Psoas muscle (tissue), 8 donors: ENCODE data around the gene MYLK4. TPM values are rescaled to one million over a fixed set of nuclear protein-coding genes. Genes with fewer than 3 reads are reported as not detected.

Source experiments
- ATAC-seq, 4 donors: fragments of 200-7000 bp; cut with Tn5 transposase; one replicate each; pipeline ENCODE4 v1.9.1; 2020; ENCODE audit warnings: moderate library complexity in 3 of 4, mild to moderate bottlenecking in 2 of 4
- DNase-seq, 2 donors: peaks; one replicate each; pipeline ENCODE4 v3.0.0-alpha.2; 2020
- H3K27ac ChIP-seq: fragments of 200-600 bp; one replicate; pipeline ENCODE4 v1.8.0; 2022
- H3K27me3 ChIP-seq, 3 donors: fragments of 200-600 bp in 1 of 3; one replicate each; pipeline versions ENCODE4 v1.6.1 to v1.8.0; 2013 to 2022; ENCODE audit warnings: low read length in 2 of 3, mild to moderate bottlenecking in 2 of 3, moderate library complexity in 1 of 3; ENCODE audit not compliant: insufficient read depth in 3 of 3
- H3K36me3 ChIP-seq, 2 donors: fragments of 200-600 bp in 1 of 2; one replicate each; pipeline versions ENCODE4 v1.6.1 to v1.8.0; 2013 to 2022; ENCODE audit warnings: low read depth in 1 of 2, mild to moderate bottlenecking in 1 of 2, moderate library complexity in 1 of 2; ENCODE audit not compliant: insufficient read depth in 1 of 2
- H3K4me1 ChIP-seq: fragments of 200-600 bp; one replicate; pipeline ENCODE4 v1.8.0; 2022
- H3K4me3 ChIP-seq: fragments of 200-600 bp; one replicate; pipeline ENCODE4 v1.8.0; 2022; ENCODE audit warnings: mild to moderate bottlenecking
- H3K9me3 ChIP-seq: fragments of 200-600 bp; one replicate; pipeline ENCODE4 v1.8.0; 2022
- WGBS, 3 donors: extraction: QIAGEN DNeasy Blood & Tissue Kit; methylation state at CpG; one replicate each; pipeline versions ENCODE4 v1.1.6 to v1.1.7; 2013; 5-methylcytosine and 5-hydroxymethylcytosine counted together
- intact Hi-C, 2 donors: fragments of 100-400 bp; cut with DNase I; formaldehyde crosslinking; loops; one replicate each; pipeline versions ENCODE4 v1.11.0 to v1.14.2; 2022
- polyA plus RNA-seq, 3 donors: library from polyadenylated mRNA; stranded (reverse); fragments of 200-250 nt; gene quantifications; one replicate each; pipeline ENCODE4 v1.2.3, GENCODE V29; 2013
- total RNA-seq, 4 donors: library from RNA; stranded (reverse); fragmentation: NEBNext Ultra II Directional in 2 of 4; extraction: Animal tissue kit (Norgen Biotek cat#: 25700) in 2 of 4; gene quantifications; one replicate each; pipeline versions ENCODE4 v1.2.1 to v1.2.4, GENCODE V29; 2021 to 2023
- TF ChIP-seq, protein P1 (sequence below): fragments of 200-600 bp; IDR thresholded peaks from one replicate; pipeline ENCODE4 v1.8.0; 2022; ENCODE audit warnings: antibody characterized with exemption
- donor health status: healthy with polysubstance abuse.
- donor health status: DM: no; HTN: no; CAD: no; lungs with moderate emphysema.
- donor health status: Bipolar disorder and iron deficiency.
- donor health status: healthy.
- donor health status: DM: yes; HTN: yes; CAD: no.
- donor health status: DM: no; HTN: no; CAD: no.
- donor health status: DM: no; HTN: no; CAD: no.
- donor health status: DM: yes; HTN: yes; CAD: no.

MYLK4 gene
- total and polyA plus RNA-seq, 7 donors = 0.09 to 143 (median 2.9) TPM

DNA sequence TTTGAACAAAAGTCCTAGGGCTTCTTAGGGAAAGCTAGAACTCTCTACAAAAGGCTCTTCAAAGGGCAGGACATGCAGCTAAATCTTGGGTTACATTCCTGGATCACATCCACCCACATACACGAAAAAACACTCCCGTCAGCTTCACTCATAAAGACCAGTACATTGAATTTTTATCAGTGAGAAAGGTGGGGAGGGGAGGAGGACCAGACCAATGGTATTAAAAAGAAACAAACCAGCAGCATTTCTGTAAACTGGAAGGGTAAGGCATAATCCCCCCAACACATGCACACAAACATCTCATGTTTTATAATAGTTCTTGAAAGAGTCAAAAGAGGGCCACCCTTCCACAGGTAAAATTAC lies 31.6 kb downstream of the MYLK4 start:
- TF ChIP-seq, protein P1, sequence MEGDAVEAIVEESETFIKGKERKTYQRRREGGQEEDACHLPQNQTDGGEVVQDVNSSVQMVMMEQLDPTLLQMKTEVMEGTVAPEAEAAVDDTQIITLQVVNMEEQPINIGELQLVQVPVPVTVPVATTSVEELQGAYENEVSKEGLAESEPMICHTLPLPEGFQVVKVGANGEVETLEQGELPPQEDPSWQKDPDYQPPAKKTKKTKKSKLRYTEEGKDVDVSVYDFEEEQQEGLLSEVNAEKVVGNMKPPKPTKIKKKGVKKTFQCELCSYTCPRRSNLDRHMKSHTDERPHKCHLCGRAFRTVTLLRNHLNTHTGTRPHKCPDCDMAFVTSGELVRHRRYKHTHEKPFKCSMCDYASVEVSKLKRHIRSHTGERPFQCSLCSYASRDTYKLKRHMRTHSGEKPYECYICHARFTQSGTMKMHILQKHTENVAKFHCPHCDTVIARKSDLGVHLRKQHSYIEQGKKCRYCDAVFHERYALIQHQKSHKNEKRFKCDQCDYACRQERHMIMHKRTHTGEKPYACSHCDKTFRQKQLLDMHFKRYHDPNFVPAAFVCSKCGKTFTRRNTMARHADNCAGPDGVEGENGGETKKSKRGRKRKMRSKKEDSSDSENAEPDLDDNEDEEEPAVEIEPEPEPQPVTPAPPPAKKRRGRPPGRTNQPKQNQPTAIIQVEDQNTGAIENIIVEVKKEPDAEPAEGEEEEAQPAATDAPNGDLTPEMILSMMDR = no peak
- Histone ChIP-seq H3K4me1 (peaks cover 3% of the 10 kb centered on the region), H3K4me3 (no peak overlapping the region), H3K36me3 (peaks cover 2 to 6% of the 10 kb centered on the region in 2 donors), H3K9me3 (no peaks in the 10 kb centered on the region), H3K27ac (no peak overlapping the region), H3K27me3 (no peaks in the 10 kb centered on the region)
- no peak for ATAC-seq
- intact Hi-C loops = no loop called here
- DNase-seq = no peak
- WGBS, 3 donors = 38 to 77% (median 62%) methylated on average over 2 of the region's 2 CpGs

DNA sequence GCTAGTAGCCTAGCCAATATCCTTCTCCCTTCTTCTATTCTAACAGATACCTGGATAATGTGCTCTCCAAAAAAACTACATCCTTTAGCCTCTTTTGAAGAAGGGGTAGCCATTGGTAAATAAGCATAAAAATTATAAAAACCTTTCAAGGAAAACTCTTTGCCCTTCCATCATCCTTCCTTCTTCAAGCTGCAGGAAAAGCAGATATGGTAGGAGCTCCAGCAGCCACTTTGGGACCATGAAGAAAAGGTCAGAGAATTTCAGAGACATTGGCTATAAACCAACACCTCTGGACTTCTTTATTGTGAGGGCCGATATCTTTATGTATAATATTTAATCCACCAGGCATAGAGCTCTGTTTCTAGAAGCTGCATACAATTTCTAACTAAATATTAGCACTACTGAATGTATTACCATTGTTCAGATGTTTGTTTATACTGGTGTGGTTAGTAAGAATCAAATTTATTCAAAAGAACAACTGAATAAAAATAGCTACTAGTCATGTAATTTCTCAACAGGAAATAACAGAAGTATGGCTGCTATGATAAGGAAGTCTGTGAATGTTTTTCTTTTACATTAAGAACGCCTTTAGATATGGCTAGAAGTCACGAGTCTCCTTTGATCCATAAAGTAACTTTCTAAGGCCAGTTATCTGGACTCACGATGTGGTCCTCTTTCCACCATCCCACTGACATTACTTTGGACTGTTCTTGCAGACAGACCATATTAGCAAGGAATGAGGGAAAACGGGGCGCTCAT lies 32.2 kb downstream of the MYLK4 start:
- H3K4me3 ChIP-seq = no peak overlapping the region
- H3K27ac ChIP-seq = peak overlapping the region; percentile 14
- TF ChIP-seq, protein P1 = no peak
- intact Hi-C loops = no loop called here
- ATAC-seq = no peak
- peaks cover 2 to 6% of the 10 kb centered on the region in 2 donors for H3K36me3 ChIP-seq
- DNase-seq = no peak
- peaks cover 8% of the 10 kb centered on the region for H3K4me1 ChIP-seq
- H3K9me3 ChIP-seq = no peaks in the 10 kb centered on the region
- WGBS, 3 donors = 59 to 81% (median 66%) methylated on average over 6 of the region's 6 CpGs
- H3K27me3 ChIP-seq = no peaks in the 10 kb centered on the region

DNA sequence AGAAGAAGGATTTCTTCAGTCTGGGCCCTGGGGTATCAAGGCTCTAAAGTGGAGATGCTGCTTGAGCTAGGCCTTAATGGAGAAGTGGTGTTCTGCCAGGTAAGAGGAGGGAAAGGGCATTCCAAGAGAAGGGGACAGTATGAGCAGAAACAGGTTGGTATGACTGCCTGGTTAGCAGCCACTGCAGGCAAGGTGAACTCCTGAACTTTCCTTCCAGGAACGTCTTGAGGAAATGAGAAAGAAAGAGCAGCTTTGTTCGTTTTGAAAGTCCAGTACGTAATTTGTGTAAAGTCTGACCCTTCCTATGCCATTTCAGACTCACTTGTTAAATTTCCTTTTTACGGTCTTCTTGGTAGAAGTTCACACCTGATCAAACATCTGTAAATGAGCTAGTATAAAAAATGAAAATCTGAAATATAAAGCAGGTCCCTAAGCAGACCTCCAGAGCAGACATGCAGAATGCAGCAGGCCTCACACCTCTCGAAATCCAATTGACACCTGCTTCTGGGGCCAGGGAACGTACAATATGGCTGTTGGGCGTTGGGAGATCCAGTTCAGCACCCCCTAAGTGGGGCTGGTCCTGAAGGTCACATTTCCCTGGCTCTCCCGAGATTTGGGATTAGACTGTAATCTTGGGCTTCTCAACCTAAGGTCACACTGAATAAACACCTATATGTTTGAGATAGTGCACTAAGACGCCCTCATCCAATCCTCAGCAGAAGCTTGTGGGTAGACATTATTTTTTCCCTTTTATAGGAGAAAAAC lies 33.6 kb downstream of the MYLK4 start:
- peaks cover 21% of the 10 kb centered on the region for H3K4me1 ChIP-seq
- H3K9me3 ChIP-seq = no peaks in the 10 kb centered on the region
- intact Hi-C loops = no loop called here
- ATAC-seq (no peak), DNase-seq (no peak)
- H3K4me3 ChIP-seq = no peak overlapping the region
- peaks cover 2 to 6% of the 10 kb centered on the region in 2 donors for H3K36me3 ChIP-seq
- WGBS, 3 donors = 63 to 81% (median 71%) methylated on average over 9 of the region's 9 CpGs
- no peaks in the 10 kb centered on the region for H3K27me3 ChIP-seq
- peak overlapping the region; percentile 48 for H3K27ac ChIP-seq
- TF ChIP-seq, protein P1 = no peak

DNA sequence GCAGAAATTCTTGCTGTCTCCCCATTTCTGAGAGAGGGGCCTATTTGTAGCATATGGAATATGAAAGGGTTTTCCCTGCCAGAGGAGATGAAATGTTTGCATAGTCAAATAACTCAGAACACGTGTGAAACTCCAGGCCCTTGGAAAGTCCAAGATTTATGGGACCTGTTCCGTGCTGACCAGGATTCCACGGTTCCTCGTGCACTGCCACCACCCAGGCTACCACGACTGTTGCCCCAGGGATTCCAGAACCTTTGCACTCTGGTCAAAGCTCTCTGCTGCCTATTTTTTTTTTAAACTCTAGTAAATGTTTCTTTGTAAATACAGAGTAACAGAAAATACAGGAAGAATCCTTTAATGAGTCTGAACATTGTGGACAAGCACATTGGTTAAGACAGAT lies 35.0 kb downstream of the MYLK4 start:
- no peaks in the 10 kb centered on the region for H3K36me3 ChIP-seq
- DNase-seq (no peak), ATAC-seq (no peak)
- H3K4me3 ChIP-seq = no peak overlapping the region
- WGBS, 3 donors = 22 to 51% (median 28%) methylated on average over 5 of the region's 5 CpGs
- peaks cover 3% of the 10 kb centered on the region for H3K9me3 ChIP-seq
- TF ChIP-seq, protein P1 = no peak
- H3K27ac ChIP-seq = peak overlapping the region; percentile 81
- H3K4me1 ChIP-seq = peaks cover 28% of the 10 kb centered on the region
- H3K27me3 ChIP-seq = no peaks in the 10 kb centered on the region
- intact Hi-C loops = no loop called here
